Measurements from ENCODE around the gene HTRA3.
A peak's percentile ranks its signal among the peaks of the same experiment; 100 is the strongest.

Gene HTRA3

GRCh38 chr4:8247047-8247930, 22.3 kb upstream of the HTRA3 start:
- peak overlapping the region; percentile 62 to 98 (median 65) for H3K9ac ChIP-seq (ENCODE audit: low read length in 5 of 5)

GRCh38 chr4:8248091-8248490, 21.5 kb upstream of the HTRA3 start:
- Histone ChIP-seq H3K9ac (ENCODE audit: low read length in 5 of 5) (peak overlapping the region; percentile 54 to 98 (median 65)), H3K27ac (ENCODE audit: low read depth, low read length) (peak overlapping the region; percentile 97), H3K27me3 (ENCODE audit: control insufficient read depth in 5 of 5, insufficient read depth in 4 of 5, low read length in 5 of 5) (peaks cover 0 to 4% (median 0%) of the 10 kb centered on the region in 5 donors), H3K9me3 (ENCODE audit: control insufficient read depth in 5 of 5, low read length in 5 of 5) (peaks cover 0 to 4% (median 0%) of the 10 kb centered on the region in 5 donors), H3K36me3 (ENCODE audit: control insufficient read depth in 5 of 5, insufficient read depth in 5 of 5, low read length in 5 of 5) (peaks cover 0 to 2% (median 0%) of the 10 kb centered on the region in 5 donors), H3K4me1 (ENCODE audit: control insufficient read depth in 5 of 5, insufficient read depth in 5 of 5, low read length in 5 of 5) (peaks cover 14 to 44% (median 23%) of the 10 kb centered on the region in 5 donors), H3K4me3 (ENCODE audit: low read depth in 1 of 5, low read length in 5 of 5) (peak overlapping the region in 1 of 5 donors; percentile 39)

More at GRCh38 chr4:8247047-8247930, 22.3 kb upstream of the HTRA3 start:
- H3K4me1 ChIP-seq (ENCODE audit: control insufficient read depth in 5 of 5, insufficient read depth in 5 of 5, low read length in 5 of 5): peaks cover 17 to 52% (median 29%) of the 10 kb centered on the region in 5 donors
- H3K27me3 ChIP-seq (ENCODE audit: control insufficient read depth in 5 of 5, insufficient read depth in 4 of 5, low read length in 5 of 5): peaks cover 0 to 4% (median 0%) of the 10 kb centered on the region in 5 donors
- peak overlapping the region; percentile 97 for H3K27ac ChIP-seq (ENCODE audit: low read depth, low read length)
- peaks cover 0 to 4% (median 0%) of the 10 kb centered on the region in 5 donors for H3K9me3 ChIP-seq (ENCODE audit: control insufficient read depth in 5 of 5, low read length in 5 of 5)
- peaks cover 0 to 2% (median 0%) of the 10 kb centered on the region in 5 donors for H3K36me3 ChIP-seq (ENCODE audit: control insufficient read depth in 5 of 5, insufficient read depth in 5 of 5, low read length in 5 of 5)
- peak overlapping the region in 3 of 5 donors; percentile 3 to 39 (median 14) for H3K4me3 ChIP-seq (ENCODE audit: low read depth in 1 of 5, low read length in 5 of 5)

- Histone ChIP-seq H3K9ac (ENCODE audit: low read length in 5 of 5) (no peak overlapping the region), H3K27me3 (ENCODE audit: control insufficient read depth in 5 of 5, insufficient read depth in 4 of 5, low read length in 5 of 5) (peaks cover 0 to 4% (median 0%) of the 10 kb centered on the region in 5 donors), H3K27ac (ENCODE audit: low read depth, low read length) (no peak overlapping the region), H3K4me1 (ENCODE audit: control insufficient read depth in 5 of 5, insufficient read depth in 5 of 5, low read length in 5 of 5) (peaks cover 14 to 44% (median 23%) of the 10 kb centered on the region in 5 donors), H3K4me3 (ENCODE audit: low read depth in 1 of 5, low read length in 5 of 5) (no peak overlapping the region), H3K36me3 (ENCODE audit: control insufficient read depth in 5 of 5, insufficient read depth in 5 of 5, low read length in 5 of 5) (peaks cover 0 to 2% (median 0%) of the 10 kb centered on the region in 5 donors), H3K9me3 (ENCODE audit: control insufficient read depth in 5 of 5, low read length in 5 of 5) (peaks cover 0 to 4% (median 0%) of the 10 kb centered on the region in 5 donors)
Measured at GRCh38 chr4:8250227-8250626, 19.3 kb upstream of the HTRA3 start.

- Histone ChIP-seq H3K27ac (ENCODE audit: low read depth, low read length) (no peak overlapping the region), H3K36me3 (ENCODE audit: control insufficient read depth in 5 of 5, insufficient read depth in 5 of 5, low read length in 5 of 5) (peaks cover 0 to 2% (median 0%) of the 10 kb centered on the region in 5 donors), H3K9ac (ENCODE audit: low read length in 5 of 5) (no peak overlapping the region), H3K4me1 (ENCODE audit: control insufficient read depth in 5 of 5, insufficient read depth in 5 of 5, low read length in 5 of 5) (peaks cover 14 to 44% (median 23%) of the 10 kb centered on the region in 5 donors), H3K27me3 (ENCODE audit: control insufficient read depth in 5 of 5, insufficient read depth in 4 of 5, low read length in 5 of 5) (peaks cover 0 to 4% (median 0%) of the 10 kb centered on the region in 5 donors), H3K4me3 (ENCODE audit: low read depth in 1 of 5, low read length in 5 of 5) (no peak overlapping the region), H3K9me3 (ENCODE audit: control insufficient read depth in 5 of 5, low read length in 5 of 5) (peaks cover 0 to 2% (median 0%) of the 10 kb centered on the region in 5 donors)
Measured at GRCh38 chr4:8250637-8251036, 18.9 kb upstream of the HTRA3 start.

- Histone ChIP-seq H3K27me3 (ENCODE audit: control insufficient read depth in 5 of 5, insufficient read depth in 4 of 5, low read length in 5 of 5) (peaks cover 0 to 4% (median 0%) of the 10 kb centered on the region in 5 donors), H3K27ac (ENCODE audit: low read depth, low read length) (no peak overlapping the region), H3K4me1 (ENCODE audit: control insufficient read depth in 5 of 5, insufficient read depth in 5 of 5, low read length in 5 of 5) (peaks cover 14 to 44% (median 21%) of the 10 kb centered on the region in 5 donors)
Measured at GRCh38 chr4:8251110-8251883, 18.3 kb upstream of the HTRA3 start.

GRCh38 chr4:8252301-8253173, 17.0 kb upstream of the HTRA3 start:
- no peak overlapping the region for H3K27ac ChIP-seq (ENCODE audit: low read depth, low read length)
- H3K4me3 ChIP-seq (ENCODE audit: low read depth in 1 of 5, low read length in 5 of 5): no peak overlapping the region
- H3K36me3 ChIP-seq (ENCODE audit: control insufficient read depth in 5 of 5, insufficient read depth in 5 of 5, low read length in 5 of 5): peaks cover 0 to 2% (median 0%) of the 10 kb centered on the region in 5 donors
- H3K4me1 ChIP-seq (ENCODE audit: control insufficient read depth in 5 of 5, insufficient read depth in 5 of 5, low read length in 5 of 5): peaks cover 4 to 32% (median 9%) of the 10 kb centered on the region in 5 donors
- H3K27me3 ChIP-seq (ENCODE audit: control insufficient read depth in 5 of 5, insufficient read depth in 4 of 5, low read length in 5 of 5): peaks cover 0 to 4% (median 0%) of the 10 kb centered on the region in 5 donors
- H3K9me3 ChIP-seq (ENCODE audit: control insufficient read depth in 5 of 5, low read length in 5 of 5): peaks cover 0 to 2% (median 0%) of the 10 kb centered on the region in 5 donors
- no peak overlapping the region for H3K9ac ChIP-seq (ENCODE audit: low read length in 5 of 5)

More at GRCh38 chr4:8251110-8251883, 18.3 kb upstream of the HTRA3 start:
- Histone ChIP-seq H3K9ac (ENCODE audit: low read length in 5 of 5) (no peak overlapping the region), H3K9me3 (ENCODE audit: control insufficient read depth in 5 of 5, low read length in 5 of 5) (peaks cover 0 to 2% (median 0%) of the 10 kb centered on the region in 5 donors), H3K4me3 (ENCODE audit: low read depth in 1 of 5, low read length in 5 of 5) (no peak overlapping the region), H3K36me3 (ENCODE audit: control insufficient read depth in 5 of 5, insufficient read depth in 5 of 5, low read length in 5 of 5) (peaks cover 0 to 2% (median 0%) of the 10 kb centered on the region in 5 donors)

- H3K27me3 ChIP-seq (ENCODE audit: control insufficient read depth in 5 of 5, insufficient read depth in 4 of 5, low read length in 5 of 5): no peaks in the 10 kb centered on the region
- H3K4me1 ChIP-seq (ENCODE audit: control insufficient read depth in 5 of 5, insufficient read depth in 5 of 5, low read length in 5 of 5): peaks cover 0 to 25% (median 4%) of the 10 kb centered on the region in 5 donors
- H3K9me3 ChIP-seq (ENCODE audit: control insufficient read depth in 5 of 5, low read length in 5 of 5): no peaks in the 10 kb centered on the region
- H3K4me3 ChIP-seq (ENCODE audit: low read depth in 1 of 5, low read length in 5 of 5): no peak overlapping the region
- H3K36me3 ChIP-seq (ENCODE audit: control insufficient read depth in 5 of 5, insufficient read depth in 5 of 5, low read length in 5 of 5): no peaks in the 10 kb centered on the region
- H3K9ac ChIP-seq (ENCODE audit: low read length in 5 of 5): no peak overlapping the region
- no peak overlapping the region for H3K27ac ChIP-seq (ENCODE audit: low read depth, low read length)
Measured at GRCh38 chr4:8254076-8254475, 15.5 kb upstream of the HTRA3 start.

GRCh38 chr4:8255698-8256441, 13.7 kb upstream of the HTRA3 start:
- peaks cover 0 to 14% (median 3%) of the 10 kb centered on the region in 5 donors for H3K4me1 ChIP-seq (ENCODE audit: control insufficient read depth in 5 of 5, insufficient read depth in 5 of 5, low read length in 5 of 5)
- H3K9ac ChIP-seq (ENCODE audit: low read length in 5 of 5): no peak overlapping the region
- H3K36me3 ChIP-seq (ENCODE audit: control insufficient read depth in 5 of 5, insufficient read depth in 5 of 5, low read length in 5 of 5): no peaks in the 10 kb centered on the region
- H3K4me3 ChIP-seq (ENCODE audit: low read depth in 1 of 5, low read length in 5 of 5): no peak overlapping the region
- no peaks in the 10 kb centered on the region for H3K27me3 ChIP-seq (ENCODE audit: control insufficient read depth in 5 of 5, insufficient read depth in 4 of 5, low read length in 5 of 5)
- no peaks in the 10 kb centered on the region for H3K9me3 ChIP-seq (ENCODE audit: control insufficient read depth in 5 of 5, low read length in 5 of 5)
- no peak overlapping the region for H3K27ac ChIP-seq (ENCODE audit: low read depth, low read length)

All from subcutaneous abdominal adipose tissue (tissue), 5 donors.